CD4-positive, alpha-beta T cell treated with Interleukin-12 subunit alpha and Interleukin-12 subunit beta, for 1 hour (primary cell): Measurements from ENCODE around the gene DOCK2.
"Not testable (repeated sequence)": the region's sequence is repeated elsewhere in the genome, so short reads cannot be mapped to it uniquely, and the experiment has no call there.

Source experiments
- DNase-seq: peaks from one replicate; pipeline ENCODE4 v3.0.0-alpha.2; 2020

The DOCK2 gene

GRCh38 chr5:169723103-169723831, 86.2 kb downstream of the DOCK2 start:
- DNase-seq = no peak

DNA sequence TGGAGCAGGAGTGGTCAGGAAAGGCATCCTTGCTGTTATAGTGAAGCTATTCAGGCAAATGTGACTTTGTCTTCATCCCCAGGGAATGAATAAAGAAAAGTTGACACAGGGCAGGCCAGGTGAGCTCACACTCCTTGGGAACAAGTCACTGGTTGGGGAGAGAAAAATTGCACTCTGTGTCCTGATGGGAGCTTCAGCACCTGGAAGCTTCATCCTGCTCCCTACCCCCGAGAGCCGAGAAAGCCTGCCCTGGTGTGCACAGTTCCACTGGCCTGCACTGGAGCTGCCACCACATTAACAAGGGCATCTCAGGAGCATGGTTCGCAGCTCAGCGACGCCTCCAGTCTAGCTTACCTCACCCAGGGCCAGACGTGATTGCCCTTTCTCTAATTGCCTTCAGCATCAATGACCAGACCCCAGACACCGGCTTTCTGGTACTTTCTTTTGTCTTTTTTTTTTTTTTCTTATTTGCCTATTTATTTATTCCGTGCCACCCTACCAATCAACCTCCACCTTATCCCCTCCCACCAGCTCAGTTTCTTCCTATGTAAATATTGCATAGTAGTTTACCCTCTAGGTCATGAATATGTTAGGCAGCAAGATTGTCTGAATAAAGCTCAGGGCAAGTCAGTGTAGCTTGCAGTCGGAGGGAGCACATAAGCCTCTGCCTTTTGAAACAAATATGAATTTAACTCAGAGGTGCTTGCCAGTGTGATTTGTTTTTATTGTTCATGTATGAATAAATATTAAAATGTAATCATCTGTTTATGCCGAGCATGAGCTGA, 87.4 kb downstream of the DOCK2 start:
- no peak for DNase-seq

DNA sequence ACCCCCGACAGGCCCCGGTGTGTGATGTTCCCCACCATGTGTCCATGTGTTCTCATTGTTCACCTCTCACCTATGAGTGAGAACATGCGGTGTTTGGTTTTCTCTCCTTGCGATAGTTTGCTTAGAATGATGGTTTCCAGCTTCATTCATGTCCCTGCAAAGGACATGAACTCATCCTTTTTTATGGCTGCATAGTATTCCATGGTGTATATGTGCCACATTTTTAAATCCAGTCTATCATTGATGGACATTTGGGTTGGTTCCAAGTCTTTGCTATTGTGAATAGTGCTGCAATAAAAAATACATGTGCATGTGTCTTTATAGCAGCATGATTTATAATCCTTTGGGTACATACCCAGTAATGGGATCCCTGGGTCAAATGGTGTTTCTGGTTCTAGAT, 88.6 kb downstream of the DOCK2 start:
- not testable (repeated sequence) for DNase-seq

GRCh38 chr5:169728418-169728817, 91.3 kb downstream of the DOCK2 start:
- DNase-seq = no peak

DNA sequence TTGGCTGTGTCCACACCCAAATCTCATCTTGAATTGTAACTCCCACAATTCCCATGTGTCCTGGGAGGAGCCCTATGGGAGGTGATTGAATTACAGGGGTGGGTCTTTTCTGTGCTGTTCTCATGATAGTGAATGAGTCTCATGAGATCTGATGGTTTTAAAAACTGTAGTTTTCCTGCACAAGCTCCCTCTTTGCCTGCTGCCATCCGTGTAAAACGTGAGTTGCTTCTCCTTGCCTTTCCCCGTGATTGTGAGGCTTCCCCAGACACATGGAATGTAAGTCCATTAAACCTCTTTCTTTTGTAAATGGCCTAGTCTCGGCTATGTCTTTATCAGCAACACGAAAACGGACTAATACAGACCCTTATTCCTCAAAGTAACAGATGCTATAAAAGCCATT, 94.1 kb downstream of the DOCK2 start:
- no peak for DNase-seq

DNA sequence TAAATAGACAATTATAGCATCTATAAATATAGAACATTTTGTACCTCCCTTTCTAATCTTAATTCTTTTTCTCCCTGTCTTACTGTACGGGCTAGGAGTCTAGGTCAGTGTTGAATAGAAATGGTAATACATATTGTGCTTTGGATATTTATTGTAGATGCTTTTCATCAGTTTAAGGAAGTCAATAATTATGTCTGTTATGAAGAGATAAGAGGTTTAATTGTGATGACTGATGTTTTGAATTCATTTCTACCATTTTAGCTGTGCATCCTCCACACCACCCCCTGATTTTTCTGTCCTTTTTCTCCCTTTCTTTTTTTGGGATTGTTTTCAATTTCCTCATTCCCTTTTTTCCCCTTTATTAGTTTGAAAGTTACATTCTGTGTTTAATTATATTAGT, 95.8 kb downstream of the DOCK2 start:
- DNase-seq = no peak

DNA sequence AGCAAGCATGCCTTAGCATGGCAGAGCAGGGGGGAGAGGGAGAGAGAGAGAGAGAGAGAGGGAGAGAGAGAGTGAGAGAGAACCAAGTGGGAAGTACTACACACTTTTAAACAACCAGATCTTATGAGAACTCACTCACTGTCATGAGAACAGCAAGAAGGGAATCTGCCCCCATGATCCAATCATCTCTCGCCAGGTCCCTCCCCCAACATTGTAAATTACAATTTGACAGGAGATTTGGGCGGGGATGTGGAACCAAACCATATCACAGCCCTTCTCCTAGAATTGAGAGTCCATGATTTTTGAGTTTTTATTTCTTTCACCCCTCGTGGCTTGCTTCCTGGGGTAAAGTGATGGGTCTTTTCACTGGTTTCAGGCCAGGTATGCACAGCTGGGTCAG, 98.8 kb downstream of the DOCK2 start:
- DNase-seq = no peak

GRCh38 chr5:169736653-169737052, 99.6 kb downstream of the DOCK2 start:
- no peak for DNase-seq

DNA sequence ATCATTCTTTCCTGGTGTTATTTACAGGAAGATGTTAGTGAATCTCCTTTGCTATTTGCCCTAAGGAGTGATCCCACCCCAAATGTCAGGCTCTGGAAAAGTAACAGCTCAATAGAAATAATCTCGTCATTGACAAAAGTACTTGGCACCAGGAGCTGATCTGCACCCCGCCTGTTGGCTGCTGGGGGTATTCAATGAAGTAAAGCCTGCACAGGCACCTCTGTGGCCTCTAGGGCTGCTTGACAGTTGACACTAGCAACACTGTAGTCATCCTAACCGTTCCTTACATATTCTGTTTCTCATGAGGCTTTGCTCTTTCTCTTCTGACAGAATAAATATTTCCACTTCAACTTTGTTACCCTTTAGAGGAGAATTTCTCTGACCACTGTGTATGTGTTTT, 103.4 kb downstream of the DOCK2 start:
- DNase-seq = no peak

DNA sequence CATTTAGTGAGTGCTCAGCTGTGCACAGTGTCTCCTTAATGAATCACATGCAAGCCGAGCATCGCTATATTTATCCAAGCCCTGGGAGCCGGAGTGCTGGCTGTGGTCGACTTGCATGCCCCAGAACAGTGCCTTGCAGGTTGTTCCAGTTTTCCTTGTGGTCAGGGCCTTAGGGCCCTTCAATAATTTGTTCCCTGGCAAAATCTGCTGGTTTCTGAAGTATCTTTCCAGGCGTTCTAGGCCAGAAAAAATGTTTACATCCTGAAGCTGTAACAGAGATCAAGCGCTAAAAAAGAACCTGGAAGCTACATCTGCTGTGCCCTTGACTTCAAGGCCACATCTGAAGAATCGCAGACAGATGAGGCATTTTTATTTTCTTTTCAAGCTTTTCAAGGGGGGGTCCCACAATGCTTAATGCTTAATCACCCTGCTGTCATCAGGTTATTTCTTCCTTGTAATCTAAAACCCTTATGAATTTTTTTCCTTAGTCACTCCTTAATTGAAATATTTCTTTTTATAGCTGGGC, 105.8 kb downstream of the DOCK2 start:
- DNase-seq = no peak

DNA sequence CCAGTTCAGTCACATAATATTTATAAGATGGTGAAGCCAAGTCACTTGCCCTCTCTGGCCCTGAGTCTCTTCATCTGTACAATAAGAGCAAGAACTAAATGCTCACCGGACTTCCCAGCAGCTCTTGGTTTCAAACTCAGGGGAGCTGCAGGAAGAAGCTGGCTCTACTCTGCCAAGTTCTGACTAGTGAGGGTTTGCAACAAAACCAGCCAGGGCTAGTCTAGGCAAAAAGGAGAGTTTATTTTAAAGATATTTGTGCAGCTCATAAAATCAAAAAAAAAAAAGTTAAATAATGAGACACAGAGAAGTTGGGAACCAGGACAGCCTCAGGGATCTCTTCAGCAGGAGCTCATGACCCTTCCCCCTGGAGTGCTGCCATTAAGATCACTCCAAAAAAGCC, 107.3 kb downstream of the DOCK2 start:
- DNase-seq = no peak

- DNase-seq = no peak
Measured at GRCh38 chr5:169745441-169746146, 108.5 kb downstream of the DOCK2 start.

GRCh38 chr5:169746147-169746694, 109.1 kb downstream of the DOCK2 start:
- no peak for DNase-seq

DNA sequence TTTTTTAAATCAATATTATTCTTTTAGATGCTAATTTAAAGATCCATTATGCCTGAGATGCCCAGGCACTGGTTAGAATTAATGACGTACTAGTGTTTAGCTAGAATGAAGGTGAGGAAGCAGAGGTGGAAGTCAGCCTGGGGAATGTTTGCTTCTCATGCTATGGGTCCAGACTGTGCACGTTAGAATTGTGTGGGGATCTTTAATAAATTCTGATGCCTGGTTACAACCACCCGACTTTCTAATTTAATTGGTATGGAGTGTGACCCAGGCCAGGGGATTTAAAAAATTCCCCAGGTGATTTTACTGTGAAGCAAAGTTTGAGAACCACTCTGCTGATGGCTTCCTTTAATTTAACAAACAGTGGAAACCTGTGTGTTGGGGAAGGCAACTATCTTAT, 111.1 kb downstream of the DOCK2 start:
- DNase-seq = no peak

DNA sequence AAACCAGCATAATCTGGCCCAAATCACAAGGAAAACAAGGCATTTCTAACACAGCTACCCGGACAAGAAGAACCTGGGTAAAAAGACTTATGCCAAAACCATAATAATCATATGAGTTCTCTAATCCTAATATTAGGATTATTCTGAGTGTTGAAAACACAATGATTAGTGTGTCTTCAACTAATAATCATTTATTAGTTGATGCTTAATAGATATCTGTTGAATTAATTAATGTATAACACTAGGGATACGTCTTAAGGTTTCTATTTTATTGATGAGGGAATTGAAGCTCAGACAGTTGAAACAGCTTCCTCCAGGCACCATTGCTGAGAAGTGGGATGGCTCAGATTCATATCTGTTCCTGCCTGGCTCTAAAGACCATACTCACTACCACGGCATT, 112.2 kb downstream of the DOCK2 start:
- no peak for DNase-seq

GRCh38 chr5:169751490-169751889, 114.4 kb downstream of the DOCK2 start:
- no peak for DNase-seq

GRCh38 chr5:169752566-169752965, 115.5 kb downstream of the DOCK2 start:
- not testable (repeated sequence) for DNase-seq

DNA sequence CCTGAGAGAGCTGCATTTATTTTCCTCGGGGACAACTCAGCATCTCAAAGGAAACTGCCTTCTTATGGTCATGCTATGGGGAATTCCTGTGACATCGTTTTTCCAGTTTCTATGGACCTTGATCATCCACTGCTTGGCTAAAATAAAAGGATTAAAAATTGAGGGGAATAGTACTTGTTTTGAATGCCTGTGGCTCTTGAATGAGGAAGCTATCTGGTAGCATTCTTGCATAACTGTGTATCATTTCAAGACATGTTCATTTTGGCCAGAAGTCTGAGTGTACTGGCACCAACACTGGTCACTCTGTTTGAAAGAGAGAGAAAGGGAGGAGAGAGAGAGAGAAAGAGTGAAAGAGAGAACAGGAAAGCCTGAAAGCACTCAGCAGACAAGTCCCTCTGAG, 116.7 kb downstream of the DOCK2 start:
- DNase-seq = no peak

DNA sequence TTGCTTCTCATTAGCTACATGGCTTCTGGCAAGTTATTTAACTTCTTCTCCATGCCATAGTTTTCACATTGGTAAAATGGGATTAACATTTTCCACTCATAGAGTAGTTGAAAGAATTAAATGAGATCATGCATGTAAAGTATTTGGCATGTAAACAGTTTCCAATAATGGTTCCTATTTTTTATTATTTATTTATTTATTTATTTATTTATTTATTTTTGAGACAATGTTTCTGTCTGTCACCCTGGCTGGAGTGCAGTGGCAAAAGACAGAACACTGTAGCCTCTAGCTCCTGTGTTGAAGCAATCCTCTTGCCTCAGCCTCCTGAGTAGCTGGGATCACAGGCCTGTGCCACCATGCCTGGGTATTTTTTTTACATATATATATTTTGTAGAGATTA, 117.7 kb downstream of the DOCK2 start:
- no peak for DNase-seq

DNA sequence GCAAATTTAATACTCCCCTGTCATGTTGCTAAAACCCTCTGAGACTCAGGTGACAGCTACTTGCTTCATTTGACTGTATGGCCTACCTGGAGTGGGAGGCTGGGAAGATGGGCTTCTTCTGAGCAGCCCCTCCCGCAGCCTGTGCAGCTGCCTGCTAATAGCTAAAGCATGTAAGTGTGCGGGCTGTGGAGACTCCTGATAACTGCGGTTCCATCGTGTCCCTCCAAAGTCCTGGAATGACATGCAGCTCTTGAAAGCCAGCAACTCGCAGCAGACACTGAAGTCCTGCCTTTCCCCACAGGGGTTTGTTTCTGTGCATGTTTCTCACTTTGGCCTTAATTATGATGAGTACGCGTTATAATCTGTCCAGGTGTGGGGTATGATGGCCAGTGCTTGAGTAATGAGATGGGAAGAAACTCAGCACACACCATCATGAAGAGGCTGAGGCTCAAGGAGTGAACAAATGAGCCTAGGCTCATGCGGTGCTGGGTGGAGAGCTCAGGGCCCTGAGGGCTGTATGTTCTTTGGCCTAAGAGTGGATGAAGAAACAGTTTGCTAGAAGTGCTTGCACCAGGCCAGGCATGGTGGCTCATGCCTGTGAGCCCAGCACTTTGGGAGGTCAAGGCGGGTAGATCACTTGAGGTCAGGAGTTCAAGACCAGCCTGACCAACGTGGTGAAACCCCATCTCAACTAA, 119.1 kb downstream of the DOCK2 start:
- DNase-seq = no peak

DNA sequence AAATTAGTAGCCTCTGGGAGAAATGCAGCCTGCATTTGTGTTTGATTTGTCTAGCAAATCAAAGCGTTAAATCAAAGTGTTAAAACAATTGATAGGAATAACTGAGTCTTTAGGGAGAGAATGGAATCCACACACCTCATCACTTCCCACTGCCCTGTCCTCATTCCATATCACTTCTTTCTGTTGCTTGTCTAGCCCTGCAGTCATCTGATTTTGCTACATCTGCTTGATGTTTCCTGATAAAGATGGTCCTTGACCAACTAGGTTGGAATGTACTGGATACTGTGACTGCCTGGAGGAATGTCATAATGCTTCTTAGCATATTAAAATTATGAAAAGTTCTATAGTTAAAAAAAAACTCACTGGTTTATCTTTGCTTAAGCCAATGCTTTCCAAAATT, 119.9 kb downstream of the DOCK2 start:
- DNase-seq = no peak

DNA sequence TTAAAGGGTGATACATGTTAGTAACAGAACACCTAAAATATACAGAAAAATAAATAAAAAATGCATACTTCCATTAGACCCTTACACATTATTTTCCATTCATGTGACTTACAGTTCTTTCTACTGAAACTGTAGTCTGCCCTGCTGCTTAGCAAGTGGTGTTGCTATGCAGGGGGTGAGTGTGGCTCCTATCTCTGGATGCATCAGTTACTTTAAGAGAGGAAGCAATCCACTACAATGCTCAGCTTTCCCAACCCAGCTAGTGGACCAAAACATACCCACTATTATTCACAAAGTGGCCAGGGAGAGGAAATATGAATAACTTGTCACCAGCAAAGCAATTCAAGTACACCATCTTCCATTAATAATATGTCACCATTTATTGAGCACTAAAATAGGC, 121.8 kb downstream of the DOCK2 start:
- no peak for DNase-seq

DNA sequence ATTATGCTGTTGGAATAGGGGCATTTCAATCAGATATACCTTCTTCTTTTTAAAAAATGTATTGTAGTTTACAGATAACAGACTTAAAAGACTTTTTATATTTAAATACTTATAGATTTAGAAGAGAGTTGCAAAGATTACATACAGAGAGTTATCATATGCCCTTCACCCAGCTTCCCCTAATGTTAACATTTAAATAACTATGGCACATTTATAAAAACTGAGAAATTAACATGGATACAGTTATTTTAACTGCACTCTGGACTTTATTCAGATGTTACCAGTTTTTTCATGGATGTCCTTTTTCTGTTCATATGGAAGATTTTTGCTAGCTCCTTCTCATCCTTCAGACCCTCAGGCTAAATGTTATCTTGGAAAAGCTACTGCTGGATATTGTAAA, 123.2 kb downstream of the DOCK2 start:
- DNase-seq = no peak
